PFSK-1 (cell line): ENCODE data around the gene DIAPH3.

Experiments used
- FOXP2 ChIP-seq: optimal IDR thresholded peaks from 2 replicates; pipeline ENCODE3; 2011; ENCODE audit warnings: borderline replicate concordance, control low read depth, inconsistent platforms; ENCODE audit not compliant: insufficient read depth; ENCODE audit errors: extremely low read length, extremely low read depth
- POLR2AphosphoS5 ChIP-seq: IDR thresholded peaks from 2 replicates; pipeline ENCODE4 v1.6.1; 2012; ENCODE audit warnings: low read depth, mild to moderate bottlenecking, control low read depth, low read length, moderate library complexity
- SIN3A ChIP-seq: IDR thresholded peaks from 2 replicates; pipeline ENCODE4 v1.6.1; 2012; ENCODE audit warnings: mild to moderate bottlenecking, low read length, moderate library complexity, borderline replicate concordance; ENCODE audit not compliant: insufficient read depth
- TAF1 ChIP-seq: IDR thresholded peaks from 2 replicates; pipeline ENCODE4 v1.6.1; 2012; ENCODE audit warnings: low read length, control low read depth, borderline replicate concordance; ENCODE audit not compliant: insufficient read depth
- TF ChIP-seq, protein P1 (sequence below), 2 experiments: IDR thresholded peaks; 2 replicates each; pipeline versions ENCODE4 v1.6.1 to v1.8.0; 2011 to 2012; ENCODE audit warnings: low read depth in 2 of 2, low read length in 2 of 2, control low read depth in 1 of 2, inconsistent platforms in 1 of 2, mild to moderate bottlenecking in 1 of 2, moderate library complexity in 1 of 2; ENCODE audit not compliant: insufficient read depth in 1 of 2

GRCh38 chr13:59839186-59839585 lies 324.5 kb downstream of the DIAPH3 start:
- TF ChIP-seq POLR2AphosphoS5 (no peak), TAF1 (no peak), SIN3A (no peak), FOXP2 (no peak)
- TF ChIP-seq, protein P1, sequence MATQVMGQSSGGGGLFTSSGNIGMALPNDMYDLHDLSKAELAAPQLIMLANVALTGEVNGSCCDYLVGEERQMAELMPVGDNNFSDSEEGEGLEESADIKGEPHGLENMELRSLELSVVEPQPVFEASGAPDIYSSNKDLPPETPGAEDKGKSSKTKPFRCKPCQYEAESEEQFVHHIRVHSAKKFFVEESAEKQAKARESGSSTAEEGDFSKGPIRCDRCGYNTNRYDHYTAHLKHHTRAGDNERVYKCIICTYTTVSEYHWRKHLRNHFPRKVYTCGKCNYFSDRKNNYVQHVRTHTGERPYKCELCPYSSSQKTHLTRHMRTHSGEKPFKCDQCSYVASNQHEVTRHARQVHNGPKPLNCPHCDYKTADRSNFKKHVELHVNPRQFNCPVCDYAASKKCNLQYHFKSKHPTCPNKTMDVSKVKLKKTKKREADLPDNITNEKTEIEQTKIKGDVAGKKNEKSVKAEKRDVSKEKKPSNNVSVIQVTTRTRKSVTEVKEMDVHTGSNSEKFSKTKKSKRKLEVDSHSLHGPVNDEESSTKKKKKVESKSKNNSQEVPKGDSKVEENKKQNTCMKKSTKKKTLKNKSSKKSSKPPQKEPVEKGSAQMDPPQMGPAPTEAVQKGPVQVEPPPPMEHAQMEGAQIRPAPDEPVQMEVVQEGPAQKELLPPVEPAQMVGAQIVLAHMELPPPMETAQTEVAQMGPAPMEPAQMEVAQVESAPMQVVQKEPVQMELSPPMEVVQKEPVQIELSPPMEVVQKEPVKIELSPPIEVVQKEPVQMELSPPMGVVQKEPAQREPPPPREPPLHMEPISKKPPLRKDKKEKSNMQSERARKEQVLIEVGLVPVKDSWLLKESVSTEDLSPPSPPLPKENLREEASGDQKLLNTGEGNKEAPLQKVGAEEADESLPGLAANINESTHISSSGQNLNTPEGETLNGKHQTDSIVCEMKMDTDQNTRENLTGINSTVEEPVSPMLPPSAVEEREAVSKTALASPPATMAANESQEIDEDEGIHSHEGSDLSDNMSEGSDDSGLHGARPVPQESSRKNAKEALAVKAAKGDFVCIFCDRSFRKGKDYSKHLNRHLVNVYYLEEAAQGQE (IDR thresholded peaks at IDR 0.05; ENCODE audit: insufficient read depth in 1 of 2, low read depth in 2 of 2, low read length in 2 of 2), result no peak
